Measurements from ENCODE around the gene CGB8. TPM values are rescaled to one million over a fixed set of nuclear protein-coding genes. Genes with fewer than 3 reads are reported as not detected.

Gene CGB8
- total RNA-seq, 1 donor from 2014 or later: not detected

- TF ChIP-seq CTCF (IDR thresholded peaks at IDR 0.05; ENCODE audit: partially characterized antibody, unreplicated experiment): no peak
- Mint-ChIP-seq H3K36me3 (ENCODE audit: unreplicated experiment) (peaks cover under 1% of the 10 kb centered on the region), H3K4me3 (ENCODE audit: unreplicated experiment) (peak overlapping the region; percentile 99), H3K27me3 (ENCODE audit: unreplicated experiment) (peaks cover 10% of the 10 kb centered on the region), H3K4me1 (ENCODE audit: low read depth, unreplicated experiment) (peaks cover 9% of the 10 kb centered on the region), H3K9me3 (ENCODE audit: unreplicated experiment) (peaks cover 13% of the 10 kb centered on the region), H3K27ac (ENCODE audit: unreplicated experiment) (peak overlapping the region; percentile 89)
- DNase-seq: no peak
Observed at GRCh38 chr19:49086296-49086695, 37.4 kb upstream of the CGB8 start.

- Mint-ChIP-seq H3K9me3 (ENCODE audit: unreplicated experiment) (peaks cover 13% of the 10 kb centered on the region), H3K36me3 (ENCODE audit: unreplicated experiment) (no peaks in the 10 kb centered on the region), H3K4me1 (ENCODE audit: low read depth, unreplicated experiment) (peaks cover 9% of the 10 kb centered on the region), H3K27ac (ENCODE audit: unreplicated experiment) (peak overlapping the region; percentile 89), H3K4me3 (ENCODE audit: unreplicated experiment) (peak overlapping the region; percentile 99), H3K27me3 (ENCODE audit: unreplicated experiment) (peaks cover 10% of the 10 kb centered on the region)
- no peak for DNase-seq
- no peak for TF ChIP-seq CTCF (IDR thresholded peaks at IDR 0.05; ENCODE audit: partially characterized antibody, unreplicated experiment)
Observed at GRCh38 chr19:49085868-49086232, 36.9 kb upstream of the CGB8 start.

DNA sequence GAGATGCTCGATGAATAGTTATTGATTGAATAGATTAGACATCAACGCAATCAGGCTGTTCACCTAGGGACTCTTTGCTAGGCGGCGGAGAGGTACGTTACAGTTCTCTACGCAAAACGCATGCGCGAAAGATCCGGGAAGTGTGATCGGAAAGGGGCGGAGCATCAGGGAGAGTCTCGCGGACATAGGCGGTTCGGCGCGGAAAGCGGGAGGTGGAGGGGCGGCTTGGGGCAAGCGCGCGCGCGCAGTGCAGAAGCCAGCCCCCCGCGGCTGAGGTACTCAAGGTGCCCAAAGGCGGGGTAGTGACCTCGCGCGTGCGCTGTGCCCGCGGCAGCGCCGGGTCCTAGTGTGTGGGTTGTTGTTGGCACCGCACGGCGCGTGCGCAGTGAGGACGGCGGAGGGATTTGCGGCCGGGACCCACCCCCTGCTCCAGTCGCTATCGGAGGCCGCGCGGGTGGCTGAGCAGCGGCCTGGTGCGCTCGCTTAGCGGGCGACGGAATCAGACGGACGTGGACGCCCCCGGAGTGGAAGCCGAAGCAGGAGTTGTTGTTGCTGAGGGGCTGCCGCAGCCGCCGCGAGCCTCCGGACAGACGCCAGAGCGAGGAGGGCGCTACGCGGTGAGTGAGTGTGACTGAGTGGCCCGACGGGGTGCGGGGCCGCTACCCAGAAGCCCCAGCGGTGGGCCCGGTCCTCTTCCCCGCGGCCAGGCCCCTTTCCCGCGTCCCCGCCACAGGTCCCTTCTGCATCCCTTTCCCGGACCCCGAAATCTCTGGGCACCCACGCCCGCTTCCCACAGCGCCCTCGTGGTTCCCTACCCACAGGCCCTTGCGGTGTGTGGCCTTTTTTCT, 36.3 kb upstream of the CGB8 start, which contains the start of gene SNRNP70:
Gene SNRNP70 (plus strand): TSS at position 432 of the 848 bp plus-strand sequence. CDS start 964 bp downstream, outside the sequence.
- no peaks in the 10 kb centered on the region for H3K36me3 Mint-ChIP-seq (ENCODE audit: unreplicated experiment)
- peak; percentile 100 for DNase-seq
- peaks cover 17% of the 10 kb centered on the region for H3K9me3 Mint-ChIP-seq (ENCODE audit: unreplicated experiment)
- H3K4me1 Mint-ChIP-seq (ENCODE audit: low read depth, unreplicated experiment): peaks cover 9% of the 10 kb centered on the region
- peak within 1 kb of the TSS; percentile 99 for H3K4me3 Mint-ChIP-seq (ENCODE audit: unreplicated experiment)
- TF ChIP-seq CTCF (IDR thresholded peaks at IDR 0.05; ENCODE audit: partially characterized antibody, unreplicated experiment): no peak
- peaks cover 10% of the 10 kb centered on the region for H3K27me3 Mint-ChIP-seq (ENCODE audit: unreplicated experiment)
- peak within 1 kb of the TSS; percentile 89 for H3K27ac Mint-ChIP-seq (ENCODE audit: unreplicated experiment)

DNA sequence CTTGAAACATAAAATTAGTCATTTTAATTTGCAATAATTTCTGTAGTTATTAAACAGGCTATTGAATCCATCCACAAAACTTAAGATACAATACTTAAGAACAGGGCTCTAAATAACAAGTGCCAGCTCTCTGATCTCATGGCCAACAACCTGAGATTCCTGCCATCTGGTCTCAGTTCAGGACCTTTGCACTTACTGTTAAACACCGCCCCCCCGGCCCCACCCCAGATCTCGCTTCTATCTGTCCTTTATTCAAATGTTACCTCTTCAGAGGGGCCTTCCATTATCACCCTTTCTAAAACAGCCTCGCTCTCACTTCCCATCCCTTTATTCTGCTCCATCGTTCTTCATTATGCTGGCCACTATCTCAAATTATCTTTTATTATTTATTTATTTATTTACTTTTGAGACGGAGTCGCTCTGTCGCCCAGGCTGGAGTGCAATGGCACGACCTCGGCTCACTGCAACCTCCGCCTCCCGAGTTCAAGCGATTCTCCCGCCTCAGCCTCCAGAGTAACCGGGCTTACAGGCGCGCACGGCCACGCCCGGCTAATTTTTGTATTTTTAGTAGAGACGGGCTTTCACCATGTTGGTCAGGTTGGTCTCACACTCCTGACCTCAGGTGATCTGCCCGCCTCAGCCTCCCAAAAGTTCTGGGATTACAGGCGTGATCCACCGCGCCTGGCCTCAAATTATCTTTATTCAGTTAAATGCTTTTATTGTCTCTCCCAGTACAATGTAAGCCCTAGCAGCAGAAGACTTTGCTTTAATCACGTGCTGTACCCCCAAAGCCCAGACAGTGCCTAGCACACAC, 35.5 kb upstream of the CGB8 start:
- no peak for TF ChIP-seq CTCF (IDR thresholded peaks at IDR 0.05; ENCODE audit: partially characterized antibody, unreplicated experiment)
- Mint-ChIP-seq H3K9me3 (ENCODE audit: unreplicated experiment) (peaks cover 17% of the 10 kb centered on the region), H3K27ac (ENCODE audit: unreplicated experiment) (peak overlapping the region; percentile 89), H3K36me3 (ENCODE audit: unreplicated experiment) (no peaks in the 10 kb centered on the region), H3K4me3 (ENCODE audit: unreplicated experiment) (peak overlapping the region; percentile 99), H3K4me1 (ENCODE audit: low read depth, unreplicated experiment) (peaks cover 9% of the 10 kb centered on the region), H3K27me3 (ENCODE audit: unreplicated experiment) (peaks cover 10% of the 10 kb centered on the region)
- DNase-seq: no peak

Data from glutamatergic neuron (in vitro differentiated cells).